Measurements from ENCODE around the gene C1S.
A peak's percentile ranks its signal among the peaks of the same experiment; 100 is the strongest.
"Not testable (repeated sequence)": the region's sequence is repeated elsewhere in the genome, so short reads cannot be mapped to it uniquely, and the experiment has no call there.

Gene C1S

DNA sequence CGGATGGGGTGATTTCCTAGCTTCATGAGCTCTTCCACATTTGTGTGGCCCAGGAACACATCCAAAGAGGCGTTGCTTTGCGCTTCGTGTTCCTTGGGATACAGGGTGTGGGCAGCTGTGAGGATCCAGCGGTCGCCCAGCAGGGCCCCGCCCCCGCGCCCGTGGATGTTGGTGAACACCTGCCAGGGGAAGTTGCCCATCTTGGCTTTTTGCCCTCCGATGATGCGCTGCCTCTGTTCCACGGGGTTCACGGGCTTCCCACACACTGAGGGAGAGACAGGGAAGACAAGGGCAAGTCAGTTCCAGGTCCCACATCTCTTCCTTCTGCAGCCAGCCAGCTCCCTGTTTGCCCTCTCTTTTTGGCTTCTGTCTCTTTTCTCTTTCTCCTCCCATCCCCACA is 20.5 kb downstream of the C1S start:
- DNase-seq = no peak

DNA sequence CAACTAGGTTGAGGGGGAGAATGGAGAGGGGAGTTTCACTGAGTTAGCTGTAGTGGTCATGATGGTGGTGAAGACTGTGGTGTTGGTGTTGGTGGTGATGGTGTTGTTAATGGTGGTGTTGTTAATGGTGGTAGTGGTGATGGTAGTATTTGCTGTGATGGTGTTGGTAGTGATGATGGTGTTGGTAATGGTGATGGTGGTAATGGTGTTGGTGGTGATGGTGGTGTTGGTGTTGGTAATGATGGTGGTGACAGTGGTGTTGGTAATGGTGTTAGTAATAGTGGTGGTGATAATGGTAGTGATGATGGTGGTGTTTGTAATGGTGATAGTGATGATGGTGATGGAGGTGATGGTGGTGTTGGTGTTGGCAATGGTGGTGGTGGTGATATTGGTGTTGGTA is 22.6 kb downstream of the C1S start:
- no peak for DNase-seq

DNA sequence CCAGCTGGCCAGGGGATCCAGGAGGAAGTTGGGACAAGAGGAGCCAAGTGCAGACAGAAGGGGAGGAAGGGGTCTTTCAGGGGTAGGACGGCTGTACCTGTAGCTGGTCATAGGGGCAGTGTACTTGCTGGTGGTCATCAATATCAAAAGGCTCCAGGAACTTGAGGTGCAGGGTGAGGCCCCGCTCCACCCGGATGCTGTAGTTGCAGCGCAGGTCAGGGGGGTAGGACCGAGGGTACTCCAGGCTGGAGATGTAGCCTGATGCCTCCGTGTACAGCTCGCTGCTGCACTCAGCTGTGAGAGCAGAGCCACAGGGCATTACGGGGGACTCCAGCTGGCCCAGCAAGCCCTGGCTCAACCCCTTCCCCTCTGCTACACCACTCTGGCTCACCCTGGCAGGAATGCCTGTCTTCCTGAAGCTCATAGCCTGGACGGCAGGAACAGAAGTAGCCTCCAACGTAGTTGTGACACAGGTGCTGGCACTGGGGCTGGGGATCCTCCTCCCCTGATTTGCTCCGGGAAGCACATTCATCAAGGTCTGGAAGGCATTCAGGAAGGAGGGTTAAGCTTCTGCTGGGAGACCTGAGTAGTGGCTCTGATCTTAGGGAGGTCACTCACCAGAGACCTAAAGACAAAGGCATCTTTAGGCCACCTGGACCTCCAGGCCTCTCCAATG is 28.8 kb downstream of the C1S start:
- DNase-seq = no peak

GRCh38 chr12:7090222-7090998 is 29.9 kb downstream of the C1S start:
- DNase-seq = no peak

DNA sequence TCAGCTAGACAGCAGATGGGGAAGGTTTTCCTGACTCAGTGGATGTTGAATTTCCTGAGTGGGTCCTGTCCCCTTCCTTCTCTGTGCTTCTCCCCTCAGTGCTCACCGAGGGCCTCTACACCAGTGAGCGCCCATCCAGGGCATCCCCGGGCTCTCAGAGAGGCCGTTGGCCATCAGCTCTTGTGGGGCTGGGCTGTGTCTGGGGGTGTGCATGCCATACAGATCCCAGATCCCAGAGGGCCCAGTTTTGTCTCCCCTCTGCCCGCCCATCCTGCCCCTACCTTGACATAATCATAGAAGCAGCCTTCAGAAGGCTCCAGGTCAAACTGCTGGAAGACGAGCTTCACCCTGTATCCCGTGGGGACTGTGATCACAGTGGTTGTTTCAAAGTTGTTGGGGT is 30.7 kb downstream of the C1S start:
- no peak for DNase-seq

DNA sequence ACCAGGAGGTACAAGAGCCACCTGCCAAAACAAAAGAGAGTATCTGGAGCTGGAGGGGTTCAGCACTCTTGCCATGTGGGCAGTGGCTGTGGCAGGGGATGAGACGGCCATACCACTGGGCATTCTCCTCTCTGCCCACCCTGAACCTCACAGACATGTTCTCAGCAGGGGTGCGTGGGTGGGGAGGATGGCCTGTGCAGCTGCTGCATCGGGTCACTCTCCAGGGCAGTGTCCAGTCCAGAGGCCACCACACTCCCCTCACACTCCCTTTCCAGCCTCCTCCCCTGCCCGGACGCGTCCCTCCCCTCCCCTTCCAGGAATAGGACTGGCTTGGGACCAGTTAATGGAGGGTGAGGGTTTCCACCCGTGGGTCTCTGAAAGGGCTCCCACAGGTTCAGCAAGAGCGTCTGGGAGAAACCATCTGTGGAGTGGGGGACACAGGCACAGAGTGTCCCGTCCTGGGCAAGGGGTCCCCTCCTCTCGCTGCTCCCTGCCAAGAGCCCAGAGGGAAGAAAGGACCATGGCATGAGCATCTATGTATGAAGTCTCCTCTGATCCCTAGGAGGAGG is 31.2 kb downstream of the C1S start:
- DNase-seq = no peak

- peak; percentile 94 for DNase-seq
Observed at GRCh38 chr12:7092229-7092985, 31.9 kb downstream of the C1S start, which contains the start of gene C1R. Gene C1R, minus strand, starts transcription at chr12:7092445. Its CDS starts 57 bp downstream, at chr12:7092388.

DNA sequence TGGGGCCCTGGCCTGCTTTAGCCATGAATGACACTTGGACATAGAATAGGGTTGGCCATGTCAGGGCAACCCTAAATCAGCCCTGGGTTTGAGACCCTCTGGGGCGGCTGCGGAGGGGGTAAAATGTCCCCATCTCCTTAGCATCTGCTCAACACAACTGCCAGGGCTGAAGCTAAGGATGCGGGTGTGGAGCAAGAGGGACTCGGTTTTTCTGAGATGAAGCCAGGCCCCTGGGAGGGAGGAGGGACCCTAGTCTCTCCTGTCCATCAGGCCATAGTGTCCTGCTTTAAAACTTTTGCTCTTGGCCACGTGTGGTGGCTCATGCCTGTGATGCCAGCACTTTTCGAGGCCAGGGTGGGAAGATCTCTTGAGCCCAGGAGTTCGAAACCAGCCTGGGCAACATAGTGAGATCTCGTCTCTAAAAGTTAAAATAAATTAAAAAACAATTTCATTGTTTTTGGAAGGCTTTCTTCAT is 32.5 kb downstream of the C1S start:
- no peak for DNase-seq

DNA sequence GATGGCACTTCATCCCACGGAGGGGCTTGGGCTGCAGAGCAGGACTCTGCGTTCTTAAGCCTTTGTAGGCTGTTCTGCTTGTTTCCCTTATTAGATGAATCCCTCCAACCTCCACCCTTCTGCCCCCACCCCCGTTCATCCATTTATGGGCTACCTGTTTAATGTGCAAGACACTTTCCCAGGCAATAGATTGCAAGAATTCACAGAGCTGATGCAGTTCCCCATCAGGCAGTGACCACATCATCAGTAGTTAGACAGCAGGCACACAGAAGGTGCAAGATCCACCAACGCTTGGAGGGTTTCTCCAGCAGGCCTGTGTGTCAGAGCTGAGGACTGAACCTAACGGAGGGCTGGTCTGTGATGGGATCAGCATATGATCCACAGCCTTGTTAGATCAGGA is 33.0 kb downstream of the C1S start:
- DNase-seq = no peak

DNA sequence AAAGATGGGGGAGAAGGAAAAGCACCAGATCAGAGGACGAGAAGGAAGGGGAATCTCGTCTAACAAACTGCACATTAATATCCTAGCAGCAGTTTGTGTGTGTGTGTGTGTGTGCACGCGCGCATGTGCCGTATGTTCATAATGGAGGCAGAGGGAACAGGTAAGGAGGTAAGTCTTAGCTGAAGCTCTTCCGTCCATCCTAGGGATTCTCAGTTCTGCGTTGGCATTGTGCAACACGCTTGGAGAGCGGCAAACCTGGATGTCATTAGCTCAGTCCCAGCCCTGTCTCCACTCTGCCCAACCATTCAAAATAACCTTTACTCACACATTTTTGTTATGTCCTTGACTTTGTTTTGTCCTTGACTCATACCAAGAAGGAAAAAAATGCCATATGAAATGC is 33.4 kb downstream of the C1S start:
- DNase-seq = no peak

DNA sequence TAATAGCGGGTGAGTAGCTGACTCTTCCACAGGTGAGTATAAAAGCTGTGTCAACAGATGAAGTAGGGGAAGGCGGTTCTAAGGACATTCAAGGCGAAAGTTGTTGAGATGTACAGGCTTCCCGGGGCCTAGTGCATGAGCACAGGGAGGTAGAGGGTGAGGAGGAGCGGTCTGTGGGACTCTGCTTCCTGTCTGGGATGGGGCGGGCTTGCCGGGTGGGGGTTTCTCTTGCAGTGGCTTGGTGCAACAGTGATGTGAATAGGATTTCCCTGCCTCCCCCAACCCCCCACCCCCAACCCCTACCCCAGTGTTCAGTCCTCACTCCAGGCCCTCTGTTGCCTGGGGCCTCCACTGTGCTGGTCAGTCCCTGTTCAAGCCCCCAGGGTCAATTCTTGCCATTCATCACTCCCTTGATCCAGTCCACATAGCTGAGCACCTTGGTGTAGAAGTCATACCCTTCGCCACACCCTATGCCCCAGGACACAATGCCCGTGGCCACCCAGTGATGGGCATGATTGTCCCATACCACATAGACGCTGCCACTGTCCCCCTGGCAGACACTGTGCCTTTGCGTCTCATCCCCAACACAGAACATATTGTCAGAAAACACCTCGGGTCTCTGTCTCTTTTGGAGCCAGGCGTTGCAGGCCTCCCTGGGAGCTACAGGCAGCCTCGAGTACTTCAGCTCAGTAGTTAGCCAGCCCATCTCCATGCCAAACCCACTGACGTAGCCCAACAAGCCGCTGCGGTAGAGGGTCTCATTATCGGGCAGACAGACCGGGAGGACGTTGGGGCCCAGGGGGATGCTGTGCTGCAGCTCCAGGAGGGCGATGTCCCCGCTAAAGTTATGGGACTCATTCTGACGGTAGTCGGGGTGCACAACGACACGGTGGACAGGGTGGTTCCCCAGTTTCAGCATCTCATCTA is 35.8 kb downstream of the C1S start:
- no peak for DNase-seq

DNA sequence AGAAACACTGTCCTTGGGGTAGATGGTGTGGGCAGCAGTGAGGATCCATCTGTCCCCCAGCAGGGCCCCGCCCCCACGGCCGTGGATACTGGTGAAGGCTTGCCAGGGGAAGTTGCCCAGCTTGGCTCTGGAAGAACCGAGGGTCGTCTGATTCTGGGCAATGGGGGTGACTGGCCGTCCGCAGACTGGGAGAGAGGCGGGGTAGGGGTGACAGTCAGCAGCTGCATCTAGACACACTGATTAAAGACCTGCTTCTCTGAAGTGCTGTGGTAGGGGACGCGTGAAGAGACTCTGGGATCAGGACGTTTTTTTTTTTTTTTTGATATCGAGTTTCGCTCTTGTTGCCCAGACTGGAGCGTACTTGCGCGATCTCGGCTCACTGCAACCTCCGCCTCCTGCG is 36.5 kb downstream of the C1S start:
- DNase-seq = peak; percentile 99

- peak; percentile 62 for DNase-seq
Observed at GRCh38 chr12:7099290-7099996, 38.9 kb downstream of the C1S start.

- DNase-seq = peak; percentile 58
Observed at GRCh38 chr12:7100239-7100638, 39.7 kb downstream of the C1S start.

DNA sequence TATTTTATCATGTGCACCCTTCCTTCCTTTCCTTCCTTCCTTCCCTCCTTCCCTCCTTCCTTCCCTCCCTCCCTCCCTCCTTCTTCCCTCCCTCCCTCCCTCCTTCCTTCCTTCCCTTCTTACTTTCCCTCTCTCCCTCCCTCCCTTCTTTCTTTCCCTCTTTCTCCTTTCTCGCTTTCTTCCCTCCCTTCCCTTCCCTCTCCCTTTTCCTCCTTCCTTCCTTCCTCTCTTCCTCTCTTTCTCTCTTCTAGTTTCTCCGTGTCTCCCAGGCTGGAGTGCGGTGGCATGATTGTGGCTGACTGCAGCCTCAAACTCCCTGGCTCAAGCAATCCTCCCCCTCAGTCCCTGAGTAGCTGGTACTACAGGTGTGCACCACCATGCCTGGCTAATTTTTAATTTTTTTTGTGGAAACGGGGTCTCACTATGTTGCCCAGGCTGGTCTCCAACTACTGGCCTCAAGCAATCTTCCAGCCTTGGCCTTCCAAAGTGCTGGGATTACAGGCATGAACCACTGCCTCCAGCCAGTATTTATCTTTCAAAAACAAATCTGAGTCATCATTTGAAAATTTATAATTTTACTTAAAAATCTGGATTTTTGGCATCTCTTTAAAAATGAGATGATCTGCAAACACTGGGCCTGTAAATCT is 40.7 kb downstream of the C1S start:
- no peak for DNase-seq

- DNase-seq = no peak
Observed at GRCh38 chr12:7101694-7102131, 41.2 kb downstream of the C1S start.

- no peak for DNase-seq
Observed at GRCh38 chr12:7102582-7102981, 42.1 kb downstream of the C1S start.

DNA sequence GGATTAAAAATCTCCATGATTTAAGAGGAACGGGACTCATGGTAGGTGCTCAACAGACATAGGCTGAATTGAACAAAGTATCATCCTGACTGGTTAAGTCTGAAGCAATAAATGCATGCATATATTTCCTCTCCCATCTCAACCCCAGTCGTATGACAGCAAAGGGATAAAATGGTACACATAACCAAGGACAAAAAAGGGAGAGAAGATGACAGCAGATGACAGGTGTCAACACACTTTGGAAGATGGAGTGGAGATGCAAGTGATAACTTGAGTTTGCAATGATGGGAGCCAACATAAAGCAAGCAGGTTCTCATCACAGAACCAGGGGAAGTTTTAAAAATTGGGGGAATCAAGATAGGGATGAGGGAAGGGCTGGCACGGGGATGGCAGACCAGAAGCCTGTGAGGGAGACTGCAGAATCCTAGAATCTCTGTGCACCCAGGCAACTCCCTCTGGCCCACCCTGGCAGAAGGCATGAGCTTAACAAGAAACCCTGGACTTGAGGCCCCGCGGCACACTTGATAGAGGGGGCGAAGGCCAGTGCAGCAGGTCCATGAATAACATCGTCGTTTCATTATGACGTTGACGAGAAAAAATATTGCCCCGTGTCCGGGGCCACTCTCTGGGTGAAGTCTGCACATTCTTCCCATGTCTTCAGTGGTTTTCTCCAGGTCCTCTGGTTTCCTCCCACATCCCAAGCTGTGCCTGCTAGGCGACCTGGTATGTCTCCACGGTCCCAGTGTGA is 43.5 kb downstream of the C1S start:
- no peak for DNase-seq

DNA sequence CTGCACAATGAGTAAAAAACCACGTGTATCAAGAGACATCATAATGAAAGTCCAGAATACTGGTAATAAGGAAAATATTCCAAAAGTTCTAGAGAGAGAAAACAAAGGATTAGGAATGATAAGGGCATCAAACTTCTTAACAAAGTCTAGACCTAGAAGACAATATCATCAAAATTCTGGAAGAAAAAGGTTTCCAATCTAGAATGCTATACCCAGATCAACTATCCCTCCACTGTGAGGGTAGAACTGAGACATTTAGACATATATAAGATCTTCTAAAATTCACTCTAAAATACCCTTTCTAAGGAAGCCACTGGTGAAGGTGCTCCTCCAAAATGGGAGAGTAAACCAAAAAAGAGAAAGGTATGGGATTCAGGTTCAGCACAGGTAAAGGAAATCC is 45.6 kb downstream of the C1S start:
- no peak for DNase-seq

DNA sequence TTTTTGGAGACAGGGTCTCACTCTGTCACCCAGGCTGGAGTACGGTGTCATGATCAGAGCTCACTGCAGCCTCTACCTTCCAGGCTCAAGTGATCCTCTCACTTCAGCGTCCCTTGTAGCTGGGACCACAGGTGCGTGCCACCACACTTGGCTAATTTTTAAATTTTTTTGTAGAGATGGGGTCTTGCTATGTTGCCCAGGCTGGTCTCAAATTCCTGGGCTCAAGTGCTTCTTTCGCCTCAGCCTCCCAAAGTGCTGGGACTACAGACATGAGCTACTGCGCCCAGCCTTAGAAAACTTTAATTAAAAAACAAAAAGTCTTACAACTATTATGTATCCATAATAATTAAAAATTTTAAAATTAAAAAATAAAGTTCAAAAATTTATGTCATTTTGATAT is 46.7 kb downstream of the C1S start:
- not testable (repeated sequence) for DNase-seq
